NCI-H2107 treated with DMSO at 0.1 percent for 48 hours (cell line): Measurements from ENCODE around the gene PSMG2.

Source experiments
- DNase-seq: peaks from one replicate; lab custom pipeline; 2025; ENCODE audit not compliant: unreplicated experiment; lab: John Stamatoyannopoulos, UW

PSMG2 gene

DNA sequence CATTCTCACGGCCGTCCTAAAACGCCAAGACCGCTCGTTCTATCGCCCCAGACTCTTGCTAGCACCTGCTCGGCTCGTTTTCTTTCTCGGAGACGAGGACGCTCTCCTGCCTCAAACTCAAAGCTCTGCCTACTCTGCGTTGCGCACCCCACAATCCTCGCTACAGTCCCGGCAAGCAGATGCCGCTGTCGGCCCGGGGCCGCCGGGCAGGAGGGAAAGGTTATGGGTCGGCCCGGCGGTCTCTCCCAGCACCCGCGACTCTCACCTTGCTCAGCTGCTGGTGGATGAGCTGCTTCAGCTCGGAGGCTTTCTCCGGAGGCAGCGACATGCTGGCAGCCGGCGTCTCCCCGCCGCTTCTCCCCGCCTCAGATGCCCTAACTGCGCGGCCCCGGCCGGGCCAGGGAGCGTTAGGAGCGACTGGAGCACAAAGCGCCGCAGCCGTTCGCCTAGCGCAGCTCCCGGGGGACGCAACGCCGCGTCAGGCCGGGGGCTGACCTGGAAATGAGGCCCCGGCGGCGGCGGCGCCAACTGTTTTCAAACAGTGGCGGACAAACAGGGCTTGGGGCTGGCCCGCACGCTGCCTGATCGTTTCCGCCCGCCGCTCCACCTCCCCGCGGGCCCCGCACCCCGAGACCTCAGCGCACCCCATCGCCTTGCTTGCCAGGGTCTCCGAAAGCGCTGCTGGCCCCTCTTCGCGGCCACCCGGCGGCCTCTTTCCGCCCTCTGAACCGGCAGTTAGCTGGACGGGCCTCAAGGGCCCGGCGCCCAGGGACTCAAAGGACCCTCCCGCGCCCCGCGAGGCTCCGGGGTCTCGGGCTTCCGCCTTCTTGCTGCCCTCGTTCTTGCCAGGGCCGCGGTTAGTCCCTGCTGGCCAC lies at the start of gene PSMG2, which contains the start of gene CEP76:
TSS of gene PSMG2 (plus strand) at position 822 of the 875 bp plus-strand sequence. CDS start 66 bp downstream, outside the sequence.
TSS of gene CEP76 (minus strand) at position 503 of the 875 bp plus-strand sequence. CDS start at position 328, 175 bp downstream.
- DNase-seq, result no peak

- no peak for DNase-seq
Measured at GRCh38 chr18:12654971-12655370, 47.9 kb upstream of the PSMG2 start.

GRCh38 chr18:12656605-12656937 lies 46.3 kb upstream of the PSMG2 start:
- no peak for DNase-seq

DNA sequence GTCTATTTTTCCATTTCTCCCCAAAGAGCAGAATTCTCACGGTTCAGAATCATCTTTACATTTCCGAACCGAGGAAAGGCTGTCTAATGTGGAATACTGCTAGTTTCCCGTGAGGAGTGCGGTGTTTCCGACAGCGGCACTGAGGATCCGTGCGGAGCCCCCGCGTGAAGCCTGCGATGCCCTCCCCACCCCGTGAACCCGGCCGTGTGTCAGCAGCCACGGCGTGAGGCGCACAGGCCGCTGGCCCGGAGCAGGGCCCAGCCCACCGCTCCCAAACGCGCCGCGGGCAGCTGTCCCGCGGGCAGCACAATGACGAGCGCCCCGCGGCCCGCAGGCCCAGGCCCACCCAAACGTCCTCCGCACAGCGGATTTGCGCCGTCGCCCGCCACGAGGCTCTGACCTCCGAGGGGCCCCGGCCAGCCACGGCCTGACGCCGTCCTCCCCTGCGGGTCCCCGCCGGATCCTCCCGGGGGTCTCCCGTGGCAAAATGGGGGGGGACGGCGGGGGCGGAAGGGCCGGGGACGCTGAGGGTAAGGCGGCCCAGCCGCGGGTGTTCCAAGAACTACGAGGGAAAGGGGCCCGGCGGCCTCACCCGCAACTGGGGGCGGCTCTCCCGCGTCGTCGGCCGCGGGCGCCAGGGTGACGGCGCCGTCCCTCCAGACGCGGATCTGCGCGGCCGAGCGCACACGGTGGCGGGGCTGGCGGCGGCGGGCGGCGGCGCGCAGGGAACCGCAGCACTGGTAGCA lies 45.7 kb upstream of the PSMG2 start:
- DNase-seq, result no peak

DNA sequence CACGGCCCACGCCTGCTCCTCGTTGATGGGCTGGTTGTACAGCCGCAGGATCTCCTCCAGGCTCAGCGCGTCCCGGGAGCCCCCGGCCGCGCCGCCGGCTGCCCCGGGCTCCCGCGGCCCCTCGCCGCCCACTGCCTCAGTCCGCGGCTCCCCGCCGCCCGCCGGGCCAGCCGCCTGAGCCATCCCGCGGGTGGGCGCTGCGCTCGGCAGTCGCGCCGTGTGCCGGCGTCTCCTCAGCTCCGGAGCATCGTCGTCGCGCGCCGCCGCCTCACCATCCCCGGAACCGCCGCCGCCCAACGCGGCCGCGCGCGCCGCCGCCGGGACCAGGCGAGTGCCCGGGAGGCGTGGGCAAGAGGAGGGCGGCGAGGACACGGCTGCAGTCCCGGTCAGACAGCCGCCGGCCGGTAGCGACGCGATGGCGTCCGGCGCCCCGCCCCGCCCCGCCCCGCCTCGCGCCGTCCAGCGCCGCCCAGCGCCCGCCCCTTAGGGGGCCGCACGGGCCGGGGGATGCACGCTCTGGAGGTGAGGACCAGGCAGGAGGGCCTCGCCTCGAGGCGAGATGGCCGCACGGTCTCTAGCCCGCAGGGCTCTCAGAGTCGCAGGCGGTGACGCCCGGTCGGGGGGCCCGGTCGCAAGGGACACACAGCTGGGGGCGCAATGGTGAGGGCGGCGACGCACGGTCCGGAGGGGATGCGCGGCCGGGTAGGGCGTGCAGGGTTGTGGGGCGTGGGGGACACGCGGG lies 45.0 kb upstream of the PSMG2 start, which contains the start of gene SPIRE1:
TSS of gene SPIRE1 (minus strand) at position 424 of the 742 bp plus-strand sequence. CDS start at position 183, 241 bp downstream.
- no peak for DNase-seq

DNA sequence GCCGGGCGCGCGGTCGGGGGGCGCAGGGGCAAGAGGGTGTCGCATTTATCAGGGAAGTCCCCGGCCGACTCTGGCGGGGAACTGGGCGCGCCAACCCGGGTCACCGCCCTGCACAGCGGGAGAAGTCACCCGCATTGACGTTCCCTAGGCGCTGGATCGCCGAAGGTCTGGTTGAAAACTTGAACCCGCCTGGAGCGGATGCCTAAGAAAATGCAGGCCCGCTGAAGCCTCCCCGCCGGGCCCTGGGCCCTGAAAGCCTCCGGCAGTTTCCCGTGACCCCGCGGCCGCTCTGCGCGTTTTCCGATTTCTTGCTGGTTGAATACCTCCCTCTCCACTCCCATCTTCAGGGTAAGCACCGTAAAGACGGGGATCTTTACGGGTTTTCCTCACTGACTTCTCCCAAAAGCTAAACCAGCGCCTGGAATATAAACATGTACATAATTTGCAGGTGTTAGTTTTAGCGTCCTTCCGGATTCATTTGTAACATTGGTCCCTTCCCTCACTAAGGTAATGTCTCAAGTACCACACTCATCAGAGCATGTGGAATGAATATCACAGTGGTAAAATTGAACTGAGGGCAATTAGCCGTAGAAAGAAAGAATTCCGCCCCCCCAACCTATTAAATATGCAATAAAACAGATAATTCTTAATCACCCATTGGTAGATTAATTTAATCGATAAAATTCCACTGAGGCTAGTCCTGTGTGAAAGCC lies 44.3 kb upstream of the PSMG2 start:
- no peak for DNase-seq

- peak; percentile 49 for DNase-seq
Measured at GRCh38 chr18:12659904-12660605, 42.8 kb upstream of the PSMG2 start.

DNA sequence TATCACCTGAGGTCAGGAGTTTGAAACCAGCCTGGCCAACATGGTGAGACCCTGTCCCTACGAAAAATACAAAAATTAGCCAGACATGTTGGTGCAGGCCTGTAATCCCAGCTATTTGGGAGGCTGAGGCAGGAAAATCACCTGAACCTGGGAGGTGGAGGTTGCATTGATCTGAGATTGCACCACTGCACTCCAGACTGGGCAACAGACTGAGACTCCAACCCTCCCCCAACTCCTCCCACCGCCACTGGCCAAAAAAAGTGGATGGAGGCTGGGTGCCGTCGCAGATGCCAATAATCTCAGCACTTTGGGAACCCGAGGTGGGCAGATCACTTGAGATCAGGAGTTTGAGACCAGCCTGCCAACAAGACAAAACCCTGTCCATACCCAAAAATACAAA lies 34.8 kb upstream of the PSMG2 start:
- no peak for DNase-seq

GRCh38 chr18:12679183-12679786 lies 23.6 kb upstream of the PSMG2 start:
- no peak for DNase-seq

- no peak for DNase-seq
Measured at GRCh38 chr18:12686100-12686499, 16.7 kb upstream of the PSMG2 start.

- DNase-seq, result no peak
Measured at GRCh38 chr18:12689256-12689850, 13.5 kb upstream of the PSMG2 start.

DNA sequence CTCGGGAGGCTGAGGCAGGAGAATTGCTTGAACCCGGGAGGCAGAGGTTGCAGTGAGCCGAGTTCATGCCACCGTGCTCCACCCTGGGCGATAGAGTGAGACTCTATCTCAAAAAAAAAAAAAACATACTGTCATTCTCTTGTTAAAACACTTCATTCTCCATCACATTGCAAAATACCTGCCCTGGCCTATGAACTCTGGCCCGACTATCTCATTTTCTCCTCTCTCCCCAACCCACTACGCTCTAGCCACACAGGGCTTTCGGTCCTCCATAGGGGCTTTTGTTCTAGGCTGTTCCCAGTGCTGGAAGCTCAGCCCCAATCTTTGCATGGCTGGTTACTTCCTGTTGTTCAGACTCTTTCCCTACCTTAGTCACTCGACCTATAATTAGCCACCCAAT lies 10.6 kb upstream of the PSMG2 start:
- no peak for DNase-seq

- DNase-seq, result no peak
Measured at GRCh38 chr18:12694032-12694431, 8.8 kb upstream of the PSMG2 start.

GRCh38 chr18:12699747-12700146 lies 3.1 kb upstream of the PSMG2 start:
- no peak for DNase-seq

GRCh38 chr18:12701161-12701560 lies 1.7 kb upstream of the PSMG2 start:
- no peak for DNase-seq

DNA sequence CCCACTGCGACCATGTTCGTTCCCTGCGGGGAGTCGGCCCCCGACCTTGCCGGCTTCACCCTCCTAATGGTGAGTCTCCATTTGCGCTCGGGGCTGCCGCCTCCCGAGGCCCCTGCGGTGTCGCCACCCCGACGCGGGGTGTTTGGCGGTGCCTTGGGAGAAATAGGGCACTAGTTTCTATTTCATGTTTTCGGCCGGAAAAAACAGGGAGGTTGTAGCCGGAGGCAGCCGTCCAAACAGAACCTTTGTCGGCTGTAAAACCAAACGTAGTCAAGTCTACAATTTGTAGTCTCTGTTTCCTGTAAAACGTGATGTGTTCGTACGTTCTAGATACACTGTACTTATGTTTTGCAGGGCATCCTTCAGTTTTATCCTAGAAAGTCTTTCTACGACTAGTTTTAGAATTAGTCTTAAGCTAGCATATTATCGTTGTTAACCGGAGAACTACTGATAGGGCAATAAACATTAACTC lies 290 bp downstream of the PSMG2 start:
- no peak for DNase-seq

- peak; percentile 16 for DNase-seq
Measured at GRCh38 chr18:12703664-12704063, 822 bp downstream of the PSMG2 start.

GRCh38 chr18:12711446-12711845 lies 8.6 kb downstream of the PSMG2 start:
- no peak for DNase-seq
